ENCODE measurements around the gene EFCAB6. TPM values are rescaled to one million over a fixed set of nuclear protein-coding genes. Genes with fewer than 3 reads are reported as not detected.
"Not testable (repeated sequence)": the region's sequence is repeated elsewhere in the genome, so short reads cannot be mapped to it uniquely, and the experiment has no call there.

EFCAB6 gene
- total RNA-seq, 2 experiments from 2014 or later: 0.56 to 0.71 TPM

DNA sequence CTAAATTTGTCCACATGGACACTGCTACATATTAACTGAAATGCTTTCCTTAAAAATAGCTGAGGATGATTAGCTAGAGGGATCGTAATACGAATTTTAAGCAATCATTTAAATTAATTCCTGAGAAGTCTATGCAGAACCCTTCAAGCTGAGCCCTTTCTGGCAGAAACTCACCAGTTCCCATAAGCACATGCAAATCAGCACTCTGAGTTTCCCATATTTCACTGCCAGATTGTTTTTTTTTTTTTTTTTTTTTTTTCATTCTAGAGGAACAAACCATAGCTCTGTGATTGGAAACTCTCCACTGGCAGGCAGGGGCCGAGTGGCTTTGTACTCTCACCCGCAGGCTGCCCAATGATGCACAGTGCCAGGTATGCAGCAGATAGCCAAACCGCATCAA is 145.6 kb downstream of the EFCAB6 start:
- DNase-seq: no peak
- Mint-ChIP-seq H3K4me1 (no peaks in the 10 kb centered on the region), H3K27ac (no peak overlapping the region), H3K4me3 (no peak overlapping the region), H3K36me3 (ENCODE audit: low read depth) (no peaks in the 10 kb centered on the region), H3K27me3 (peaks cover 2% of the 10 kb centered on the region), H3K9me3 (ENCODE audit: low read depth) (peaks cover 3% of the 10 kb centered on the region)
- CTCF ChIA-PET: interaction anchor here (0.6 kb wide), 1 partner anchor 17 kb away, joined by 3 read pairs; no protein-coding TSS in a partner anchor
- ATAC-seq: no peak
- POLR2A ChIA-PET: no interaction called here
- intact Hi-C loops (cut with DNase I, micrococcal nuclease): no loop called here

DNA sequence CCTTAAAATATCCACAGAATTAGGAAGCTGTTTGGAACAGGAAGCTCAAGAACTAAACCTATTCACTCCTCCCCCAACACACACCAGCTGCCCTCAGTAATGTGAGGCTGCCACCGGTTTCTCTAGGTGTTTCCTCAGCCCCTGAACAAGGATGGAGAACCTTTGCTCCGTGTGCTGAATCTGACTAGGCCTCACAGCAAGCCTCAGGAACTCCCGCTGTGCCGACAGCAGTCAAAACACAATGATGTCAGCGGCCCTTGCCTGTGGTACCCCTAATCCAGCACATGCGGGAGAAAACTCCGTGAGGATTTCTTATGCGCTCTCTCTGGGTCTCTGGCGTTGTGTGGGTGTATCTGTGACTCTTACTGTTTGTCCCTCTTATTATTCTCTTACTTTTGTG is 153.3 kb downstream of the EFCAB6 start:
- Mint-ChIP-seq H3K4me3 (no peak overlapping the region), H3K36me3 (ENCODE audit: low read depth) (no peaks in the 10 kb centered on the region), H3K4me1 (no peaks in the 10 kb centered on the region), H3K27me3 (peaks cover 2% of the 10 kb centered on the region), H3K9me3 (ENCODE audit: low read depth) (no peaks in the 10 kb centered on the region), H3K27ac (no peak overlapping the region)
- intact Hi-C loops (cut with DNase I, micrococcal nuclease): no loop called here
- ChIA-PET CTCF (no interaction called here), POLR2A (no interaction called here)
- no peak for ATAC-seq
- DNase-seq: no peak

DNA sequence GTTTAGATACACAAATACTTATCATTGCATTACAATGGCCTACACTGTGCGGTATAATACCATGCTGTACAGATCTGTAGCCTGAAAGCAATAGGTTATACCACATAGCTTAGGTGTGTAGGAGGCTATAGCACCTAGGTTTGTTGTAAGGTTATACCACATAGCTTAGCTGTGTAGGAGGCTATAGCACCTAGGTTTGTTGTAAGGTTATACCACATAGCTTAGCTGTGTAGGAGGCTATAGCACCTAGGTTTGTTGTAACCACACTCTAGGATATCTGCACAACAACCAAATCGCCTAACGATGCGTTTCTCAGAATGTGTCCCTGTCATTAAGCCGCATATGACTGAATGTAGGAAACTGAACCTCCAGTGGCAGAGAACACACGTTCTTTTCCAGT is 155.5 kb downstream of the EFCAB6 start:
- CTCF ChIA-PET; H3K36me3 Mint-ChIP-seq (ENCODE audit: low read depth); H3K27ac Mint-ChIP-seq; H3K27me3 Mint-ChIP-seq; DNase-seq; H3K4me3 Mint-ChIP-seq; H3K4me1 Mint-ChIP-seq; H3K9me3 Mint-ChIP-seq (ENCODE audit: low read depth); POLR2A ChIA-PET; intact Hi-C loops (cut with DNase I, micrococcal nuclease): not testable (repeated sequence)
- peak; percentile 47 for ATAC-seq

DNA sequence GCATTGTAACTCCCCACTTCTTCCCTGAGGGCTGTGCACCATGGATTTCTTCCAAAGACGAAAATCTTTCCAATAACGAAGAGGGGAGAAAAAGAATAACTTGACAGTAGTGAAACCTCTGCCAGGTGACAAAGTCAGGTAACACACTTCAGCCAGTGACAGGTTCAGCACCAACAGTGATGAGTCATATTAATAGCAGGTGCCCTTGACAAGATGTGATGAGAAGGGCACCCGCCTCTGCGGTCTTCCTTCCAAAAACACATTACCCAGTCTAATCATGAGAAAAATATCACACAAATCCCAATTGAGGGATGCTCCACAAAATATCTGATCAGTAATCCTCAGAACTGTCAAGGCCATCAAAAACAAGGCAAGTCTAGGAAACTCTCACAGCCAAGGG is 157.8 kb downstream of the EFCAB6 start:
- DNase-seq: no peak
- POLR2A ChIA-PET: no interaction called here
- intact Hi-C loops (cut with DNase I, micrococcal nuclease): no loop called here
- Mint-ChIP-seq H3K27me3 (peaks cover 7% of the 10 kb centered on the region), H3K4me3 (no peak overlapping the region), H3K36me3 (ENCODE audit: low read depth) (peaks cover 4% of the 10 kb centered on the region), H3K27ac (no peak overlapping the region), H3K9me3 (ENCODE audit: low read depth) (peaks cover 10% of the 10 kb centered on the region), H3K4me1 (no peaks in the 10 kb centered on the region)
- no peak for ATAC-seq
- CTCF ChIA-PET: no interaction called here

DNA sequence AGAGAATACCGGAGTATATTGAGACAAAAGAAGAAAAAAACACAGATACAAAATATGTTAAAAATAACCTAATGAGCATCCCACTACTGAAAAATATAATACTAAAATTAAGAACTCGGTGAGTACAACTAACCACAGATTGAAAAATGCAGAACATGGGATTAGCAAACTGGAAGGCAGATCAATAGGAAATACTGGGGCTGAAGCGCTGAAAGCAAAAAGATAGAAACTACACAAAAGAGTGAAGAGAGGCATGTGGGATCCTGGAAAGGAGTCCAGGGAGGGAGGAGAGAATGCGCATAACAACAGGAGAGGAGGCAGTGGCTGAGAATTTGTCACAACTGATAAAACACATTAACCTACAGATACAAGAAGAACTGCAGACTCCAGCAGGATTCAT is 159.3 kb downstream of the EFCAB6 start:
- ChIA-PET POLR2A (no interaction called here), CTCF (no interaction called here)
- H3K27me3 Mint-ChIP-seq: peaks cover 10% of the 10 kb centered on the region
- no peak overlapping the region for H3K4me3 Mint-ChIP-seq
- ATAC-seq (no peak), DNase-seq (no peak)
- intact Hi-C loops (cut with DNase I, micrococcal nuclease): no loop called here
- H3K4me1 Mint-ChIP-seq: no peaks in the 10 kb centered on the region
- no peak overlapping the region for H3K27ac Mint-ChIP-seq
- peaks cover 4% of the 10 kb centered on the region for H3K36me3 Mint-ChIP-seq (ENCODE audit: low read depth)
- H3K9me3 Mint-ChIP-seq (ENCODE audit: low read depth): peaks cover 10% of the 10 kb centered on the region

DNA sequence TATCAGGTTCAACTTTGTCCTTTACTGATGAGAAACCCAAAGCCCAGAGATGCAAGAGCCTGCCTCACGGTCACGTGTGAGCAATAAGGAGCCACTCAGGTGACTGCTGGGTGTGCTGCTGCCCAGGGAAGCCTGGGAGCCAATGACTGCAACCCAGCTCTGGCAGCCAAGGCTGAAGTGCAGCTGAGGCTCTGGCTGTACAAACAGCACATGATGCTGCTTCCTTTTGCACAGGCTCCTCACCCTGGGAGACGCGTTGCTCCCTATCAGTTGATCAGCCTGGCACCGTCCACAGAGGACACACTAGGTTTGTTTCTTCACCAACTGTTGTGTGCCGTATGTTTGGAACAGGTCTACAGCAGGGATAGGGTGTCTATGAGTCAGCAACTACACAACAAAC is 168.7 kb downstream of the EFCAB6 start:
- Mint-ChIP-seq H3K9me3 (ENCODE audit: low read depth) (peaks cover 16% of the 10 kb centered on the region), H3K4me3 (no peak overlapping the region), H3K4me1 (no peaks in the 10 kb centered on the region), H3K27me3 (peaks cover 14% of the 10 kb centered on the region), H3K36me3 (ENCODE audit: low read depth) (peaks cover 3% of the 10 kb centered on the region), H3K27ac (no peak overlapping the region)
- intact Hi-C loops (cut with DNase I, micrococcal nuclease): no loop called here
- ChIA-PET CTCF (no interaction called here), POLR2A (no interaction called here)
- ATAC-seq (no peak), DNase-seq (no peak)

DNA sequence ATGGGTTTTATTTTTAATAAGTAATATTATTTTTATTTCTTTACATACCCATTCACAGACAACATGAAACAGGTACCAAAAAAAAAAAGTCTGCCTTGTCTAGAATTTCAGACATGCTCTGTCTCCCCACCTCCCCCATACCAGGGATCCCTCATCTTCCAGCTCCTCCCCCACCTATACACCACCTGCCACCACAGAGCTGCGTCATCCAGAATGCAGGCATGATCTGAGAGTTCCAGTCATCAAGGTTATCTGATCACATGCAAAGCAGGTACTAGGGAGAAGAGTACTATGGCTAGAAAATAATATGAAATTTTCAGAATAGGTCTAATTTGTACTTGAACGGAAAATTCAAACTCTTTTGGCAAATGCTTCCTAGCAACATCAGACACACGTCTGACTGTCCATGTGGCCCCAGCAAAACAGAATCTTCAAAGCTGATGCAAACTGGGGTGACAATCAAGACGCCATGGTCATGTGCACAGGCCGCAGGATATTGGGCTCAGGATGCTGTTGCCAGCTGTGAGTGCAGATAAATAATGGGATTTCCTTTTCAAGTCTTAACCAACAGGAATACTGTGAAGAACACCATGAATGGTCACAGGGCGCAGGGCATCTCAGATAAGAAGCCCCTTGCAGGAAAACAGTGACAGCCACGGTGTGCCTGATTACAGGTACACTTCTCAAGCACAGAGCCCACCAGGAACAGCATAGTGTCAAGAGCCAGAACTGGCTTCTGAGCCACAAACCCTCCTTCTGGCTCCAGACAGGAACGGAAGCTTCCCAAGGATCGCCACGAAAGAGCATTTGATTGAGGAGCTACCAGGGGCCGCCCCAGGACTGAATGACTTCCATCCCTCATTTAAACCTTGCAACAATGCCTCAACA is 169.5 kb downstream of the EFCAB6 start:
- Mint-ChIP-seq H3K36me3 (ENCODE audit: low read depth) (peaks cover 3% of the 10 kb centered on the region), H3K27ac (no peak overlapping the region), H3K4me3 (no peak overlapping the region), H3K4me1 (no peaks in the 10 kb centered on the region), H3K9me3 (ENCODE audit: low read depth) (peaks cover 16% of the 10 kb centered on the region), H3K27me3 (peaks cover 11% of the 10 kb centered on the region)
- ATAC-seq (no peak), DNase-seq (no peak)
- intact Hi-C loops (cut with DNase I, micrococcal nuclease): no loop called here
- CTCF ChIA-PET: no interaction called here
- POLR2A ChIA-PET: no interaction called here

DNA sequence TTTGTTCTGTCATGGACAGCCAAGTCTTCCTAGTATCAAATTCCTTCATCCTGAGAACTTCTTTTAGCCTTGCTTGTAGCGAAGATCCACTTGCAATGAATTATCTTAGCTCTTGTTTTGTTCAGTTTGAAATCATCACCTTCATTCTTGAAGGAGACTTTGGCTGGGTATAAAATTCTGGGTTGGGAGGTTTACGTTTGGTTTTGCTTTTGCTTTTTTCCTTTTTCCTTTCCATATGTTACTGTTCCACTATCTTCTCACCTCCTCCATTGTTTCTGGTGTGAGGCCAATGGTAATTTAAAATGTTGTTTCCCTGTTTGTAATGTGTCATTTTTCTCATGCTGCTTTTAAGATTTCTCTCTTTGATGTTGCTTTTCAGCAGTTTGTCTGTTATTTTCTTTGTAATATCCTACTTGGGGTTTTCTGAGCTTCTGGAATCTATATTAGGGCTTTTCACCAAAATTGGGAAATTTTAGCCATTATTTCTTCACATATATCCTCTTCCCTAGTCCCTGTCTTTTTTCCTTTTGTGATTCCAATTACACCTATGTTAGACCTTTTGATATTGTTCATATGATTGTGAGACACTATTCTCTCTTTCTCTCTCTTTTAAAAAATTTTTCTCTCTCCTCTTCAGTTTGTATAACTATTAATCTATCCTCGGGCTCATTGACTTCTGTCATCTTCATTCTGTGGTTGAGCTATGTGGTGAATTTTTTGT is 172.7 kb downstream of the EFCAB6 start:
- Mint-ChIP-seq H3K4me3 (no peak overlapping the region), H3K4me1 (no peaks in the 10 kb centered on the region), H3K36me3 (ENCODE audit: low read depth) (peaks cover 3% of the 10 kb centered on the region), H3K27me3 (peaks cover 13% of the 10 kb centered on the region), H3K9me3 (ENCODE audit: low read depth) (peaks cover 16% of the 10 kb centered on the region), H3K27ac (no peak overlapping the region)
- ATAC-seq: no peak
- ChIA-PET POLR2A (no interaction called here), CTCF (no interaction called here)
- no peak for DNase-seq
- intact Hi-C loops (cut with DNase I, micrococcal nuclease): no loop called here

DNA sequence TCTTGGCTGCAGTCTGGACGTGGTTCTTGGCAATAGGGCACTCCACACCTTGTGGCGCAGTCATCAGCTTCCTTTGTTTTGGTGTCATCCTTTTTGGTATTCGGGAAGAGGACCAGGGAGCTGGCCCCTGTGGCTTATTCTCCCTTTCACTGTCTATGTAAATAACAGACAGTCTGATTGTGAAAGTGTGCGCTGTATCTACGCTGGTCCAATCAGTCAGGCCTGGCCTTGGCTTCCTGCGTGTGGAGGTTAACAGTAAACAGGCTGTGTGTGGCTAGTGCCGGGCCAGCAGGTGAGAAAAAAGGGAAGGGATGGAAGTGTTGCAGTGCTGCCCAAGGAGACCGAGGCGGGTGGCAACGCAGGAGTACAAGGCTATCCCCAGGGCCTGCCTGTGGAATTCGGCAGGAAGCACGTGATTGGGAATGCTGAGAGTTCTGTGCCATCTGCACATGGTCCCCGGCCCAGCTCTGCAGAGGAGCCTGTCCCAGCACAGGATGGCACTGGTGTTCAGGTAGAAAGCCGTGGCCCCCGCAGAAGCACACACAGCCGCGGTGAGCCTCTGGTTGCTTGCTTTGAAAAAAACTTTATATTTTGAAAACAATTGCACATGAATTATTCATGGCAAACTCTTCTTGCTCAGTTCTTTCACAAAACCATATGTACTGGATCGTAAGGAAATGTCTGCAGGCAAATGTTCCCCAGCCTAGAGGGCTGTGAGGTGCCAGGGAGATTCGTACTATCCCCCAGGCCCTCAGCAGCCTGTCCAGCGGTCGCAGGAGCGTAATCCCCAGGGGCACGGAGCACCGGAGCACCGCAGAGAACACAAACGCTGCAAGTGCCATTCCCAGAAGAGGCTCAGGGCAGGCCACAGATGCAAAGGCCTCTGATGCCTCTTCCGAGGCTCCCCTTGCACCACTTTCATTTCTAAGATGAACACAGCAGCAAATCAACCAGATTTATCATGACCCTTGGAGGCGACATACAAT is 174.5 kb downstream of the EFCAB6 start:
- H3K27me3 Mint-ChIP-seq: peaks cover 13% of the 10 kb centered on the region
- intact Hi-C loops (cut with DNase I, micrococcal nuclease): no loop called here
- DNase-seq (no peak), ATAC-seq (no peak)
- CTCF ChIA-PET: no interaction called here
- no peaks in the 10 kb centered on the region for H3K4me1 Mint-ChIP-seq
- peaks cover 16% of the 10 kb centered on the region for H3K9me3 Mint-ChIP-seq (ENCODE audit: low read depth)
- H3K27ac Mint-ChIP-seq: no peak overlapping the region
- POLR2A ChIA-PET: no interaction called here
- no peak overlapping the region for H3K4me3 Mint-ChIP-seq
- H3K36me3 Mint-ChIP-seq (ENCODE audit: low read depth): peaks cover 3% of the 10 kb centered on the region

DNA sequence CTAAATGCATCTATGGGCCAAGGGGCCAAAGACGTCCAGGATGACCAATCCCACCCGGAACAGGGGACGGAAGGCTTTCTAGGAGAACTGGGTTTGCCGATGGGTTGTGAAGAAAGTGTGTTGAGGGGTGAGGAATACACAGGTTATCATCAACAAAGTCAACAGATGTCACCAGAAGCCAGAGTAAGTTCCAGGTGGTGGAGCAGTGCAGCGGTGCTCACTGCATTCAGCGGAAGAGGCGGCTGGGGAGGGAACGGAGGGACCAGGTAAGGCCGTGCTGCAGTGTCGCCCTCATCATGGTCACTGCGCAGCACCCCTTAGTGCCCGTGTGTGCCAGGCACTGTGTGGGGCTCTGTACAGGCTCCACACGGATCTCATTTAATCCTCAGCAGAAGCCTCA is 176.0 kb downstream of the EFCAB6 start:
- Mint-ChIP-seq H3K27me3 (peaks cover 11% of the 10 kb centered on the region), H3K27ac (no peak overlapping the region), H3K4me1 (no peaks in the 10 kb centered on the region), H3K9me3 (ENCODE audit: low read depth) (peaks cover 16% of the 10 kb centered on the region), H3K36me3 (ENCODE audit: low read depth) (peaks cover 3% of the 10 kb centered on the region), H3K4me3 (no peak overlapping the region)
- POLR2A ChIA-PET: no interaction called here
- DNase-seq: no peak
- CTCF ChIA-PET: no interaction called here
- ATAC-seq: no peak
- intact Hi-C loops (cut with DNase I, micrococcal nuclease): no loop called here

DNA sequence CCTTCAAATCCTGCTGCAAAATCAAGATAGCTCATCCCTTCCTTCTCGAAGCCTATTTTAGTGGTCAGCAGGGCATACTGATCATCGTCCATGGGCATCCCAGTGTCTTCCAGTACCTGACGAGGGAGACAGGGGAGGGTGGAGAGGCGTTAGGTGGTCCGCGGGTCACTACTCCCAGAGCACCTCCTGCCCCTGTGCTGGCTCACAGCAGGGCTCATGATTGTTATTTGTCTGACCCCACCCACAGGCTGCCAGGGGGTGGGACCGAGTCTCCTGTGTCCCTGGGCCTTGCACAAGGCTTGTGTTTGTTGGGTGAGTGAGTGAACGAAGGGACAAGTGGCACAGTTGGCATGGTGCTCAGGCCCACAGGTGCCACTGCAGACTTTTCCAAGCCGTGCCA is 177.0 kb downstream of the EFCAB6 start:
- intact Hi-C loops (cut with DNase I, micrococcal nuclease): no loop called here
- Mint-ChIP-seq H3K9me3 (ENCODE audit: low read depth) (peaks cover 10% of the 10 kb centered on the region), H3K27ac (no peak overlapping the region), H3K27me3 (peaks cover 8% of the 10 kb centered on the region), H3K36me3 (ENCODE audit: low read depth) (peaks cover 3% of the 10 kb centered on the region), H3K4me3 (no peak overlapping the region), H3K4me1 (no peaks in the 10 kb centered on the region)
- no peak for DNase-seq
- ATAC-seq: no peak
- ChIA-PET CTCF (no interaction called here), POLR2A (no interaction called here)

Data from activated CD4-positive, alpha-beta T cell treated with anti-CD3 and anti-CD28 coated beads for 36 hours (primary cell).